Lower leg skin (tissue), 3 donors: ENCODE results near the gene SUPT4H1.

Experiments used
- CTCF ChIP-seq, 3 donors: fragments of 450-650 bp; IDR thresholded peaks; one replicate each; pipeline ENCODE4 v1.5.1; 2016; ENCODE audit warnings: antibody characterized with exemption in 3 of 3, mild to moderate bottlenecking in 3 of 3, moderate library complexity in 2 of 3
- POLR2A ChIP-seq, 2 donors: fragments of 450-650 bp; IDR thresholded peaks; one replicate each; pipeline ENCODE4 v1.6.1; 2016 to 2017; ENCODE audit warnings: antibody characterized with exemption in 2 of 2, mild to moderate bottlenecking in 1 of 2, moderate library complexity in 1 of 2

DNA sequence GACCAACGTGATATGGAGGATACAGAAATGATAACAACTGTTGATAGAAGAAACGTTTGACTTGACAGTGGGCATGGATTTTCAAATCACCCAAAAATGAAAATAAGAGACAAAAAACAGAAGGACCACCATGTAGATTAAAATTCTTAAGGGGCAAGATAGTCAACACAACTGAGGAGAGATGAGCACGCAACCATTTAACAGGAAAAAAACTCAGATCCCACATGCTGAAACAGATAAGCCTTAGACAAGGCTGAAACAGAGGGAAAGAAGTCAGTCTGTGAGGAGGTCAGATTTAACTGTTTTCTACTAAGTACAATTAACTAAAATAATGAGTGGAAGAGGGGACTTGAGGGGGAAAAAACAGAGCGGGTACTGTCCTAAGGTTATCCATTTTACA is 44.2 kb upstream of the SUPT4H1 start:
- TF ChIP-seq CTCF (IDR thresholded peaks at IDR 0.05) = no peak
- no peak for TF ChIP-seq POLR2A (IDR thresholded peaks at IDR 0.05)
